NCI-H1417 treated with DMSO at 0.1 percent for 48 hours (cell line): ENCODE measurements around the gene BSPRY.
"Not testable (repeated sequence)": the region's sequence is repeated elsewhere in the genome, so short reads cannot be mapped to it uniquely, and the experiment has no call there.

Source experiments
- DNase-seq: peaks from one replicate; lab custom pipeline; 2025; lab: John Stamatoyannopoulos, UW

BSPRY gene

GRCh38 chr9:113370806-113371325 lies 21.5 kb downstream of the BSPRY start:
- no peak for DNase-seq

GRCh38 chr9:113372059-113372458 lies 22.7 kb downstream of the BSPRY start:
- no peak for DNase-seq

- no peak for DNase-seq
These were observed 23.9 kb downstream of the BSPRY start for GRCh38 chr9:113373256-113373655.

- no peak for DNase-seq
These were observed 24.5 kb downstream of the BSPRY start for GRCh38 chr9:113373676-113374392.

- DNase-seq: no peak
These were observed 26.0 kb downstream of the BSPRY start for GRCh38 chr9:113375057-113376023.

- peak; percentile 11 for DNase-seq
These were observed 27.6 kb downstream of the BSPRY start, which contains the start of gene HDHD3 for GRCh38 chr9:113376634-113377567. Gene HDHD3 (minus strand): TSS chr9:113376986. CDS start chr9:113374354, 2,632 bp downstream.

- not testable (repeated sequence) for DNase-seq
These were observed 29.9 kb downstream of the BSPRY start for GRCh38 chr9:113379094-113379828.

- DNase-seq: not testable (repeated sequence)
These were observed 30.5 kb downstream of the BSPRY start for GRCh38 chr9:113379829-113380210.

- DNase-seq: no peak
These were observed 31.6 kb downstream of the BSPRY start for GRCh38 chr9:113380869-113381378.

- not testable (repeated sequence) for DNase-seq
These were observed 32.1 kb downstream of the BSPRY start for GRCh38 chr9:113381441-113381840.

GRCh38 chr9:113381909-113382411 lies 32.6 kb downstream of the BSPRY start:
- no peak for DNase-seq

GRCh38 chr9:113386571-113387393 lies 37.4 kb downstream of the BSPRY start:
- no peak for DNase-seq

- no peak for DNase-seq
These were observed 38.4 kb downstream of the BSPRY start for GRCh38 chr9:113387560-113388230.

- no peak for DNase-seq
These were observed 39.5 kb downstream of the BSPRY start for GRCh38 chr9:113388833-113389232.

GRCh38 chr9:113389451-113389850 lies 40.1 kb downstream of the BSPRY start:
- no peak for DNase-seq

- DNase-seq: no peak
These were observed 41.0 kb downstream of the BSPRY start for GRCh38 chr9:113390192-113390960.

GRCh38 chr9:113391917-113392316 lies 42.6 kb downstream of the BSPRY start:
- no peak for DNase-seq

GRCh38 chr9:113393281-113393680 lies 43.9 kb downstream of the BSPRY start:
- DNase-seq: no peak
